Spleen (tissue), 7 donors: ENCODE data around the gene XPO4.

Source experiments
- POLR2A ChIP-seq, 3 donors: fragments of 450-650 bp; IDR thresholded peaks; one replicate each; pipeline ENCODE4 v1.5.1; 2017; ENCODE audit warnings: antibody characterized with exemption in 3 of 3, mild to moderate bottlenecking in 1 of 3
- POLR2AphosphoS5 ChIP-seq, 3 donors: sonication (generic); formaldehyde crosslinking; IDR thresholded peaks; one replicate each; pipeline ENCODE4 v1.5.1; 2017; ENCODE audit warnings: antibody characterized with exemption in 3 of 3
- TF ChIP-seq, protein P1 (sequence below), 11 experiments: fragments of 200-600 bp in 7 of 11; fragments of 450-650 bp in 4 of 11; sonication (generic) in 4 of 11; IDR thresholded peaks in 8 of 11; conservative IDR thresholded peaks in 3 of 11; 1 replicate in 7 of 11; 2 replicates in 4 of 11; pipeline versions ENCODE4 v1.4.0 to v1.8.0; 2016 to 2021; ENCODE audit warnings: antibody characterized with exemption in 11 of 11, inconsistent platforms in 4 of 11, mild to moderate bottlenecking in 1 of 11
- donor health status: DM: no; HTN: no; CAD: no; lungs with moderate emphysema.
- donor health status: DM: no; HTN: no; CAD: no.
- donor health status: DM: no; HTN: no; CAD: no.

DNA sequence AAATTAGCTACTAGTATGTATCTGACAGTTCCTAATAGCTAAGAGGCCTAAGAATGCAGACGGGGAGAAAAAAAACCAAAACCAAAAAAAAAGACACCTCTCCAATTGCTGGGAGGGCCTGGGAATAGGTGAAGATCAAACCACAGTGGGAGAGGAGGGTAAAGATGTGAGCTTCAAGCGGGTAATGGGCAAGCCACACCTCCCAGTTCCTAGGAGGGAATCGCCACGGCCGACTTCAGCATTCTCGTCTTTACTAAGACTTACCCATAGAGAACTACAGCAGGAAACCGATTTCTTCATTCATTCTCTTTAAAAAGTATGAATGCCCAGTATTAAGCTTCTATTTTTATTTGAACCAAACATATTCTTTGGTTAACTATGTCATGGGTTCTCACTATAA lies 123.1 kb downstream of the XPO4 start:
- TF ChIP-seq POLR2A (IDR thresholded peaks at IDR 0.05) (no peak), POLR2AphosphoS5 (IDR thresholded peaks at IDR 0.05) (no peak)
- TF ChIP-seq, protein P1, sequence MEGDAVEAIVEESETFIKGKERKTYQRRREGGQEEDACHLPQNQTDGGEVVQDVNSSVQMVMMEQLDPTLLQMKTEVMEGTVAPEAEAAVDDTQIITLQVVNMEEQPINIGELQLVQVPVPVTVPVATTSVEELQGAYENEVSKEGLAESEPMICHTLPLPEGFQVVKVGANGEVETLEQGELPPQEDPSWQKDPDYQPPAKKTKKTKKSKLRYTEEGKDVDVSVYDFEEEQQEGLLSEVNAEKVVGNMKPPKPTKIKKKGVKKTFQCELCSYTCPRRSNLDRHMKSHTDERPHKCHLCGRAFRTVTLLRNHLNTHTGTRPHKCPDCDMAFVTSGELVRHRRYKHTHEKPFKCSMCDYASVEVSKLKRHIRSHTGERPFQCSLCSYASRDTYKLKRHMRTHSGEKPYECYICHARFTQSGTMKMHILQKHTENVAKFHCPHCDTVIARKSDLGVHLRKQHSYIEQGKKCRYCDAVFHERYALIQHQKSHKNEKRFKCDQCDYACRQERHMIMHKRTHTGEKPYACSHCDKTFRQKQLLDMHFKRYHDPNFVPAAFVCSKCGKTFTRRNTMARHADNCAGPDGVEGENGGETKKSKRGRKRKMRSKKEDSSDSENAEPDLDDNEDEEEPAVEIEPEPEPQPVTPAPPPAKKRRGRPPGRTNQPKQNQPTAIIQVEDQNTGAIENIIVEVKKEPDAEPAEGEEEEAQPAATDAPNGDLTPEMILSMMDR (IDR thresholded peaks at IDR 0.05 in 8 of 11, conservative IDR thresholded peaks at IDR 0.05 in 3 of 11): no peak
